Kidney capillary endothelial cell (primary cell): ENCODE measurements around the gene LDLRAD4.

Experiments
- DNase-seq: peaks from one replicate; pipeline ENCODE4 v3.0.0-alpha.2; 2018; ENCODE audit warnings: low spot score

LDLRAD4 gene

GRCh38 chr18:13229001-13229671 is 10.6 kb downstream of the LDLRAD4 start:
- DNase-seq, result no peak

- DNase-seq, result no peak
These were observed 12.6 kb downstream of the LDLRAD4 start for GRCh38 chr18:13231151-13231550.

GRCh38 chr18:13232086-13232917 is 13.7 kb downstream of the LDLRAD4 start:
- no peak for DNase-seq

- DNase-seq, result no peak
These were observed 14.6 kb downstream of the LDLRAD4 start for GRCh38 chr18:13232971-13233786.

GRCh38 chr18:13233787-13234783 is 15.5 kb downstream of the LDLRAD4 start:
- no peak for DNase-seq

- DNase-seq, result no peak
These were observed 16.9 kb downstream of the LDLRAD4 start for GRCh38 chr18:13235421-13235831.

- DNase-seq, result no peak
These were observed 17.4 kb downstream of the LDLRAD4 start for GRCh38 chr18:13235981-13236380.

GRCh38 chr18:13236411-13236810 is 17.9 kb downstream of the LDLRAD4 start:
- DNase-seq, result no peak

GRCh38 chr18:13237073-13237472 is 18.5 kb downstream of the LDLRAD4 start:
- no peak for DNase-seq

GRCh38 chr18:13237641-13238040 is 19.1 kb downstream of the LDLRAD4 start:
- no peak for DNase-seq

GRCh38 chr18:13239171-13239956 is 20.8 kb downstream of the LDLRAD4 start:
- no peak for DNase-seq

GRCh38 chr18:13240060-13240725 is 21.6 kb downstream of the LDLRAD4 start:
- no peak for DNase-seq

GRCh38 chr18:13241083-13241892 is 22.7 kb downstream of the LDLRAD4 start:
- no peak for DNase-seq

GRCh38 chr18:13241893-13242175 is 23.3 kb downstream of the LDLRAD4 start:
- no peak for DNase-seq

GRCh38 chr18:13242797-13243196 is 24.2 kb downstream of the LDLRAD4 start:
- DNase-seq, result no peak

GRCh38 chr18:13243363-13243762 is 24.8 kb downstream of the LDLRAD4 start:
- DNase-seq, result no peak

GRCh38 chr18:13244135-13244534 is 25.6 kb downstream of the LDLRAD4 start:
- DNase-seq, result no peak

- no peak for DNase-seq
These were observed 27.0 kb downstream of the LDLRAD4 start for GRCh38 chr18:13245481-13246000.

- no peak for DNase-seq
These were observed 27.6 kb downstream of the LDLRAD4 start for GRCh38 chr18:13246121-13246520.
